CD14-positive monocyte (primary cell): Measurements from ENCODE around the gene DPH7. TPM values are rescaled to one million over a fixed set of nuclear protein-coding genes. Genes with fewer than 3 reads are reported as not detected.
A peak's percentile ranks its signal among the peaks of the same experiment; 100 is the strongest.

Experiments
- DNase-seq, 3 donors: peaks; one replicate each; pipeline ENCODE4 v3.0.0-alpha.2; 2011 to 2022
- H2AFZ ChIP-seq: 2 replicates; pipeline ENCODE4 v1.6.0; 2012; ENCODE audit warnings: mild to moderate bottlenecking, low read depth, low read length, inconsistent platforms; ENCODE audit not compliant: insufficient read depth, poor library complexity, severe bottlenecking
- H3K27ac ChIP-seq, 2 donors: 1 replicate in 1 of 2; 2 replicates in 1 of 2; pipeline ENCODE4 v1.5.1; 2012 to 2013; ENCODE audit warnings: low read length in 2 of 2, control low read depth in 1 of 2, inconsistent platforms in 1 of 2, low read depth in 1 of 2, mild to moderate bottlenecking in 1 of 2
- H3K27me3 ChIP-seq, 2 donors: one replicate each; pipeline versions ENCODE4 v1.6.0 to v1.6.1; 2011 to 2013; ENCODE audit warnings: low read length in 2 of 2; ENCODE audit not compliant: control insufficient read depth in 2 of 2, insufficient read depth in 2 of 2
- H3K36me3 ChIP-seq, 2 donors: replicated peaks in 1 of 2; 1 replicate in 1 of 2; 2 replicates in 1 of 2; pipeline versions ENCODE4 v1.5.1 to v1.6.1; 2012 to 2013; ENCODE audit warnings: low read length in 2 of 2, control low read depth in 1 of 2, inconsistent platforms in 1 of 2, mild to moderate bottlenecking in 1 of 2; ENCODE audit not compliant: insufficient read depth in 2 of 2, control insufficient read depth in 1 of 2
- H3K4me1 ChIP-seq, 2 donors: 1 replicate in 1 of 2; 2 replicates in 1 of 2; pipeline versions ENCODE4 v1.5.1 to v1.6.1; 2012 to 2013; ENCODE audit warnings: low read length in 2 of 2, control low read depth in 1 of 2, inconsistent platforms in 1 of 2, mild to moderate bottlenecking in 1 of 2, moderate library complexity in 1 of 2; ENCODE audit not compliant: insufficient read depth in 2 of 2, control insufficient read depth in 1 of 2
- H3K4me2 ChIP-seq: replicated peaks from 2 replicates; pipeline ENCODE3; 2012; ENCODE audit warnings: low read length, moderate library complexity, mild to moderate bottlenecking; ENCODE audit not compliant: poor library complexity, severe bottlenecking; ENCODE audit errors: extremely low read depth
- H3K4me3 ChIP-seq, 3 experiments: fragments of 200-600 bp in 1 of 3; sonication (generic) in 1 of 3; replicated peaks in 1 of 3; 1 replicate in 2 of 3; 2 replicates in 1 of 3; pipeline ENCODE4 v1.5.1; 2011 to 2013; ENCODE audit warnings: low read length in 3 of 3, mild to moderate bottlenecking in 3 of 3, control low read depth in 2 of 3, low read depth in 2 of 3, inconsistent platforms in 1 of 3, moderate library complexity in 1 of 3
- H3K79me2 ChIP-seq: 2 replicates; pipeline ENCODE4 v1.6.0; 2012; ENCODE audit warnings: mild to moderate bottlenecking, control low read depth, inconsistent platforms, low read length, moderate library complexity; ENCODE audit not compliant: insufficient read depth
- H3K9ac ChIP-seq: 2 replicates; pipeline ENCODE4 v1.6.0; 2017; ENCODE audit warnings: low read length, mild to moderate bottlenecking; ENCODE audit not compliant: insufficient read depth, poor library complexity, severe bottlenecking
- H3K9me3 ChIP-seq, 2 donors: replicated peaks in 1 of 2; 1 replicate in 1 of 2; 2 replicates in 1 of 2; pipeline versions ENCODE4 v1.5.1 to v1.6.1; 2012 to 2013; ENCODE audit warnings: low read length in 2 of 2, control low read depth in 1 of 2; ENCODE audit not compliant: control insufficient read depth in 1 of 2, insufficient read depth in 1 of 2
- H4K20me1 ChIP-seq: 2 replicates; pipeline ENCODE4 v1.6.0; 2012; ENCODE audit warnings: mild to moderate bottlenecking, low read length, control low read depth, moderate library complexity; ENCODE audit not compliant: insufficient read depth
- H3K27ac Mint-ChIP-seq, 7 donors: one replicate each; pipeline ENCODE4 v1.8.0; 2020; ENCODE audit warnings: mild to moderate bottlenecking in 7 of 7, mixed read lengths in 7 of 7, moderate library complexity in 6 of 7, inconsistent platforms in 2 of 7
- H3K27me3 Mint-ChIP-seq, 3 donors: one replicate each; pipeline ENCODE4 v1.8.0; 2021 to 2022; ENCODE audit warnings: low read depth in 3 of 3, mild to moderate bottlenecking in 3 of 3, mixed read lengths in 3 of 3, moderate library complexity in 3 of 3, inconsistent platforms in 1 of 3
- H3K36me3 Mint-ChIP-seq, 2 donors: one replicate each; pipeline ENCODE4 v1.8.0; 2020; ENCODE audit warnings: mixed read lengths in 2 of 2, inconsistent platforms in 1 of 2, mild to moderate bottlenecking in 1 of 2
- H3K4me1 Mint-ChIP-seq: one replicate; pipeline ENCODE4 v1.8.0; 2020; ENCODE audit warnings: mild to moderate bottlenecking, mixed read lengths
- H3K4me3 Mint-ChIP-seq, 2 donors: one replicate each; pipeline ENCODE4 v1.8.0; 2020; ENCODE audit warnings: mild to moderate bottlenecking in 2 of 2, mixed read lengths in 2 of 2, moderate library complexity in 1 of 2
- H3K9me3 Mint-ChIP-seq, 7 donors: one replicate each; pipeline ENCODE4 v1.8.0; 2020 to 2022; ENCODE audit warnings: mixed read lengths in 7 of 7, mild to moderate bottlenecking in 6 of 7, moderate library complexity in 6 of 7, inconsistent platforms in 2 of 7
- CTCF ChIP-seq: fragments of 200-600 bp; IDR thresholded peaks from one replicate; pipeline ENCODE4 v1.8.0; 2022; ENCODE audit warnings: antibody characterized with exemption, mild to moderate bottlenecking
- WGBS: methylation state at CpG from one replicate; pipeline ENCODE4 v1.1.5; 2013; ENCODE audit warnings: missing lambda C conversion rate; ENCODE audit not compliant: insufficient coverage; 5-methylcytosine and 5-hydroxymethylcytosine counted together
- intact Hi-C, 2 donors: fragments of 100-400 bp; cut with micrococcal nuclease; formaldehyde crosslinking; loops; one replicate each; pipeline versions ENCODE4 v1.15.0 to v1.15.1; 2023
- polyA plus RNA-seq, 3 donors: library from polyadenylated mRNA; depleted of rRNA in 1 of 3; unstranded in 2 of 3; stranded (reverse) in 1 of 3; fragments of 300-500 nt in 2 of 3; fragments of >200 nt in 1 of 3; fragmentation: Illumina TruSeq in 2 of 3; gene quantifications; 1 replicate in 2 of 3; 2 replicates in 1 of 3; pipeline ENCODE4 v1.2.3, GENCODE V29; 2012 to 2021

The DPH7 gene
- polyA plus RNA-seq, 3 donors, result 13.1 to 45.6 (median 14.2) TPM

GRCh38 chr9:137582286-137582860 is 3.6 kb upstream of the DPH7 start:
- intact Hi-C loops, result no loop called here
- Mint-ChIP-seq H3K4me3 (no peak overlapping the region), H3K27me3 (peaks cover 0 to 2% (median 0%) of the 10 kb centered on the region in 3 donors), H3K9me3 (no peaks in the 10 kb centered on the region), H3K27ac (peak overlapping the region in 2 of 7 donors; percentile 42 to 55), H3K36me3 (peaks cover 39 to 50% of the 10 kb centered on the region in 2 donors), H3K4me1 (peaks cover 15% of the 10 kb centered on the region)
- Histone ChIP-seq H3K4me3 (no peak overlapping the region), H2AFZ (no peak overlapping the region), H3K9ac (no peak overlapping the region), H3K79me2 (peaks cover 10% of the 10 kb centered on the region), H3K36me3 (peaks cover 23 to 41% of the 10 kb centered on the region in 2 donors), H3K27ac (no peak overlapping the region), H4K20me1 (peaks cover 6% of the 10 kb centered on the region), H3K4me1 (peaks cover 15 to 17% of the 10 kb centered on the region in 2 donors), H3K27me3 (no peaks in the 10 kb centered on the region), H3K9me3 (no peaks in the 10 kb centered on the region), H3K4me2 (no peak overlapping the region)
- 91% methylated on average over 20 of the region's 20 CpGs for WGBS
- no peak for DNase-seq
- TF ChIP-seq CTCF, result peak; percentile 53

- no peak overlapping the region for H3K4me3 Mint-ChIP-seq
- 93% methylated on average over 11 of the region's 22 CpGs for WGBS
Measured at GRCh38 chr9:137581361-137582285, 2.9 kb upstream of the DPH7 start.

More at GRCh38 chr9:137581361-137582285, 2.9 kb upstream of the DPH7 start:
- H3K36me3 ChIP-seq, result peaks cover 15 to 34% of the 10 kb centered on the region in 2 donors
- H3K4me3 ChIP-seq, result no peak overlapping the region
- peaks cover 17% of the 10 kb centered on the region for H3K79me2 ChIP-seq
- Mint-ChIP-seq H3K9me3 (no peaks in the 10 kb centered on the region), H3K27ac (peak overlapping the region in 1 of 7 donors; percentile 55), H3K27me3 (peaks cover 0 to 2% (median 0%) of the 10 kb centered on the region in 3 donors), H3K4me1 (peaks cover 23% of the 10 kb centered on the region), H3K36me3 (peaks cover 31 to 42% of the 10 kb centered on the region in 2 donors)
- no peaks in the 10 kb centered on the region for H3K27me3 ChIP-seq
- no peak overlapping the region for H3K4me2 ChIP-seq
- TF ChIP-seq CTCF, result no peak
- intact Hi-C loops, result no loop called here
- DNase-seq, result no peak
- peaks cover 17 to 23% of the 10 kb centered on the region in 2 donors for H3K4me1 ChIP-seq
- no peak overlapping the region for H3K9ac ChIP-seq
- peaks cover 10% of the 10 kb centered on the region for H4K20me1 ChIP-seq
- H3K9me3 ChIP-seq, result no peaks in the 10 kb centered on the region
- no peak overlapping the region for H2AFZ ChIP-seq
- no peak overlapping the region for H3K27ac ChIP-seq
